Psoas muscle (tissue), 8 donors: ENCODE results near the gene EIPR1. TPM values are rescaled to one million over a fixed set of nuclear protein-coding genes. Genes with fewer than 3 reads are reported as not detected.
"Not testable (repeated sequence)": the region's sequence is repeated elsewhere in the genome, so short reads cannot be mapped to it uniquely, and the experiment has no call there.

Experiments used
- ATAC-seq, 4 donors: fragments of 200-7000 bp; cut with Tn5 transposase; one replicate each; pipeline ENCODE4 v1.9.1; 2020; ENCODE audit warnings: moderate library complexity in 3 of 4, mild to moderate bottlenecking in 2 of 4
- DNase-seq, 2 donors: peaks; one replicate each; pipeline ENCODE4 v3.0.0-alpha.2; 2020
- H3K27ac ChIP-seq: fragments of 200-600 bp; one replicate; pipeline ENCODE4 v1.8.0; 2022
- H3K27me3 ChIP-seq, 3 donors: fragments of 200-600 bp in 1 of 3; one replicate each; pipeline versions ENCODE4 v1.6.1 to v1.8.0; 2013 to 2022; ENCODE audit warnings: low read length in 2 of 3, mild to moderate bottlenecking in 2 of 3, moderate library complexity in 1 of 3; ENCODE audit not compliant: insufficient read depth in 3 of 3
- H3K36me3 ChIP-seq, 2 donors: fragments of 200-600 bp in 1 of 2; one replicate each; pipeline versions ENCODE4 v1.6.1 to v1.8.0; 2013 to 2022; ENCODE audit warnings: low read depth in 1 of 2, mild to moderate bottlenecking in 1 of 2, moderate library complexity in 1 of 2; ENCODE audit not compliant: insufficient read depth in 1 of 2
- H3K4me1 ChIP-seq: fragments of 200-600 bp; one replicate; pipeline ENCODE4 v1.8.0; 2022
- H3K4me3 ChIP-seq: fragments of 200-600 bp; one replicate; pipeline ENCODE4 v1.8.0; 2022; ENCODE audit warnings: mild to moderate bottlenecking
- H3K9me3 ChIP-seq: fragments of 200-600 bp; one replicate; pipeline ENCODE4 v1.8.0; 2022
- WGBS, 3 donors: extraction: QIAGEN DNeasy Blood & Tissue Kit; methylation state at CpG; one replicate each; pipeline versions ENCODE4 v1.1.6 to v1.1.7; 2013; 5-methylcytosine and 5-hydroxymethylcytosine counted together
- intact Hi-C, 2 donors: fragments of 100-400 bp; cut with DNase I; formaldehyde crosslinking; loops; one replicate each; pipeline versions ENCODE4 v1.11.0 to v1.14.2; 2022
- polyA plus RNA-seq, 3 donors: library from polyadenylated mRNA; stranded (reverse); fragments of 200-250 nt; gene quantifications; one replicate each; pipeline ENCODE4 v1.2.3, GENCODE V29; 2013
- total RNA-seq, 4 donors: library from RNA; stranded (reverse); fragmentation: NEBNext Ultra II Directional in 2 of 4; extraction: Animal tissue kit (Norgen Biotek cat#: 25700) in 2 of 4; gene quantifications; one replicate each; pipeline versions ENCODE4 v1.2.1 to v1.2.4, GENCODE V29; 2021 to 2023
- TF ChIP-seq, protein P1 (sequence below): fragments of 200-600 bp; IDR thresholded peaks from one replicate; pipeline ENCODE4 v1.8.0; 2022; ENCODE audit warnings: antibody characterized with exemption
- donor health status: healthy with polysubstance abuse.
- donor health status: DM: no; HTN: no; CAD: no; lungs with moderate emphysema.
- donor health status: Bipolar disorder and iron deficiency.
- donor health status: healthy.
- donor health status: DM: yes; HTN: yes; CAD: no.
- donor health status: DM: no; HTN: no; CAD: no.
- donor health status: DM: no; HTN: no; CAD: no.
- donor health status: DM: yes; HTN: yes; CAD: no.

Gene EIPR1
- total and polyA plus RNA-seq, 7 donors: 9.7 to 42.1 (median 12.5) TPM

DNA sequence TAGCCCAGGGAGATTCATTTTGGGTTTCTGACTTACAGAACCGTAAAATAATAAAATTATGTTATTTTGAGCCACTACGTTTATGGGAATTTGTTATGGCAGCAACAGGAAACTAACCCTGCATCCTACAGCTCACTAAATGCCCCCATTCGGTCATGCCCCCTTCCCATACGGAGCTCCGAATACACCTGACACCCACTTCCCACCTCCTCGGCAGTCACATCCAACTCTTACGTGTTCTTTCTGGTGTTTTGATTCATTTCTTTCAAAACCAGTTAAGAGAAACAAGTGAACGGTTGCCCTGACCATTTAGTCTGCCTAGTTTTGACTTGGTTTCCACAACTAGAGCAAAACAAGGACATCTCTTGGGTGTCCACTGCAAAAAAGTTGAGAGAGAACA lies 19.7 kb downstream of the EIPR1 start:
- DNase-seq (no peak), ATAC-seq (no peak)
- TF ChIP-seq, protein P1, sequence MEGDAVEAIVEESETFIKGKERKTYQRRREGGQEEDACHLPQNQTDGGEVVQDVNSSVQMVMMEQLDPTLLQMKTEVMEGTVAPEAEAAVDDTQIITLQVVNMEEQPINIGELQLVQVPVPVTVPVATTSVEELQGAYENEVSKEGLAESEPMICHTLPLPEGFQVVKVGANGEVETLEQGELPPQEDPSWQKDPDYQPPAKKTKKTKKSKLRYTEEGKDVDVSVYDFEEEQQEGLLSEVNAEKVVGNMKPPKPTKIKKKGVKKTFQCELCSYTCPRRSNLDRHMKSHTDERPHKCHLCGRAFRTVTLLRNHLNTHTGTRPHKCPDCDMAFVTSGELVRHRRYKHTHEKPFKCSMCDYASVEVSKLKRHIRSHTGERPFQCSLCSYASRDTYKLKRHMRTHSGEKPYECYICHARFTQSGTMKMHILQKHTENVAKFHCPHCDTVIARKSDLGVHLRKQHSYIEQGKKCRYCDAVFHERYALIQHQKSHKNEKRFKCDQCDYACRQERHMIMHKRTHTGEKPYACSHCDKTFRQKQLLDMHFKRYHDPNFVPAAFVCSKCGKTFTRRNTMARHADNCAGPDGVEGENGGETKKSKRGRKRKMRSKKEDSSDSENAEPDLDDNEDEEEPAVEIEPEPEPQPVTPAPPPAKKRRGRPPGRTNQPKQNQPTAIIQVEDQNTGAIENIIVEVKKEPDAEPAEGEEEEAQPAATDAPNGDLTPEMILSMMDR: no peak
- WGBS, 3 donors: 84 to 94% (median 89%) methylated on average over 8 of the region's 8 CpGs
- H3K4me1 ChIP-seq: no peaks in the 10 kb centered on the region
- H3K9me3 ChIP-seq: no peaks in the 10 kb centered on the region
- H3K36me3 ChIP-seq: peaks cover 0 to 10% of the 10 kb centered on the region in 2 donors
- H3K27ac ChIP-seq: no peak overlapping the region
- no peak overlapping the region for H3K4me3 ChIP-seq
- H3K27me3 ChIP-seq: no peaks in the 10 kb centered on the region
- intact Hi-C loops: no loop called here

DNA sequence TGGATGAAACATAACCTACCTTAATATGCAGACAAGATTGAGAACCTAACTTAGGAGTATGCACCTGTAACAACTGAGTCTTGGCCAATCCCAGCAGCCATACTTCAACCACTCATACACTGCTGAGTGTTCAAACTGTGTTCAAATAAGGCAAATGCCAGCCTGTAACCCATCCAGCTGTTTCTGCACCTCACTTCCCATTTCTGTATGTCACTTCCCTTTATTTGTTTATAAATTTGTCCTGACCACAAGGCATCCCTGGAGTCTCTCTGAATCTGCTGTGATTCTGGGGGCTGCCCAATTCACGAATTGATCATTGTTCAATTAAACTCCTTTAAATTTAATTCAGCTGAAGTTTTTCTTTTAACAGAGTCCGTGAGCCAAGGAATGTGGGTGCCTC lies 20.2 kb downstream of the EIPR1 start:
- H3K27me3 ChIP-seq, H3K4me1 ChIP-seq, H3K9me3 ChIP-seq, H3K27ac ChIP-seq, DNase-seq, ATAC-seq, H3K4me3 ChIP-seq, intact Hi-C loops: not testable (repeated sequence)
- 85 to 90% (median 90%) methylated on average over 2 of the region's 2 CpGs for WGBS, 3 donors
- peaks cover 0 to 13% of the 10 kb centered on the region in 2 donors for H3K36me3 ChIP-seq

DNA sequence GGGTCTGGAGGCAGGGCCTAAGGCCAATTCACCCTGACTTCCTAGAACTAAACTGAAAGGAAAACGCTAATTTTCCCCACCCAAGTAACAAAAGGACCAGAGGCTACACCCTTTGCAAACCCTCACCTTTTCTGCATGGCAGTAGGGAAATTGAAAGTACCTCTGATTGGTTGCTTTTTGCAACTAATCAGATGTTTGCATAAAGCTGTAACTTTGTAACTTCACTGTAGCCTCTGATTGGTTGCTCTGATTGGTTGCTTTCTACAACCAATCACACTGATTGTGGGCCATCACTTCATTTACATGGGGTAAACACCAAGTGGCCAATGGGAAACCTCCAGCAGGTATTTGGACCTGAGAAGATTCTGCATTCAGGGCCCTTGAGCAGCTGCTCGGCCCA lies 20.8 kb downstream of the EIPR1 start:
- ATAC-seq (no peak), DNase-seq (no peak)
- Histone ChIP-seq H3K36me3 (peaks cover 0 to 13% of the 10 kb centered on the region in 2 donors), H3K9me3 (no peaks in the 10 kb centered on the region), H3K27ac (no peak overlapping the region), H3K4me3 (no peak overlapping the region), H3K4me1 (no peaks in the 10 kb centered on the region), H3K27me3 (no peaks in the 10 kb centered on the region)
- intact Hi-C loops: no loop called here
- WGBS, 3 donors: 63 to 75% (median 70%) methylated on average over 2 of the region's 2 CpGs
- TF ChIP-seq, protein P1: no peak

DNA sequence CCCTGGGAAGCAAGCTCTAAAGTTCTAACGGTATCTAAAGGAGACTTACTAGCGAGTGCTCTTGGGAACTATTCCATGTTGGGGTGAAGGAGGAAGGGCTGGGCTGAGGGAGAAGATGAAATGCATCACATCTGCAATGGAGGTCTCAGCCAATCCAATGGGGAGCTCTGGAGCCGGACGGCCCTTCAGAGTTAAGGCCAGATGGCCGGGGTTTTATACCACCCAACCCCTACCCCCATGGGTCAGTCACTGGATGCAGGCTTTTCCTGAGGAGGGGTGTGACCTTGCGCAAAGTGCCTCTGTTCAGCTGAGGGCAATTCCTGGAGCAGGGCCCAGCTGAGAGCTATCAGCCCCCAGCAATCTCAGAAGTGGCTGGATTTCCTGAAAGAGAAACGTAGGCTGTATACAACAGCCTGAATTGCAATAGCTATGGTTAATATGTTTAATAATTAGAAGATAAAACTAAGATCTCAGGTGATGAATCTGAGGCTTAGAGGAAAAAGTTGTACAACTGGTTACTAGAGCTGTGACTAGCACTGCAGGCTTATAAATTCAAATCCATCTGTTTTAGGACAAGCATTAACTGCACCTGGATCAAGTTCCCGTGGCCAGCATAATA lies 21.6 kb downstream of the EIPR1 start:
- Histone ChIP-seq H3K4me1 (no peaks in the 10 kb centered on the region), H3K36me3 (peaks cover 0 to 13% of the 10 kb centered on the region in 2 donors), H3K27me3 (no peaks in the 10 kb centered on the region), H3K9me3 (no peaks in the 10 kb centered on the region), H3K27ac (no peak overlapping the region), H3K4me3 (no peak overlapping the region)
- ATAC-seq (no peak), DNase-seq (no peak)
- 74 to 81% (median 80%) methylated on average over 8 of the region's 8 CpGs for WGBS, 3 donors
- intact Hi-C loops: no loop called here
- TF ChIP-seq, protein P1: no peak

DNA sequence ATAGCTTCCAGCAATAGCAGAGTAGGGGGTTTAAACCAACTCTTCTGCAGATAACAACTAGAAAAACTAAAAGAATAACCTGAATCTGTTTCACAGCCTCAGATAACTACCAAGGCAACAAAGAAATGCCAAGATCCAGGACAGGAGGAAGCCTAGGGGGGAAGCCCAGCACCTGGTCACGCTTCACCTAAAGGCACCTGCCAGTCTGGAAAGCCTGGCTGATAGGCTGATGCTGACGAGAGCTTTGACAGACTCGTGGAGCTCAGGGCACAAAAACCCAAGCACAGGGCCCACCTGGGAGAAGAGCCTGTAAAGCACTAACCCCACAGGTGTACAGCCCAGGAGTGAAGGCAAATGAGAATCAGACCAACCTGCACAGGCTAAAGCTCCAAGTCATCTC lies 22.6 kb downstream of the EIPR1 start:
- no peaks in the 10 kb centered on the region for H3K9me3 ChIP-seq
- TF ChIP-seq, protein P1: no peak
- no peak for DNase-seq
- no peak for ATAC-seq
- no peak overlapping the region for H3K27ac ChIP-seq
- H3K27me3 ChIP-seq: no peaks in the 10 kb centered on the region
- WGBS, 3 donors: 92 to 93% (median 93%) methylated on average over 3 of the region's 3 CpGs
- no peaks in the 10 kb centered on the region for H3K4me1 ChIP-seq
- peaks cover 0 to 13% of the 10 kb centered on the region in 2 donors for H3K36me3 ChIP-seq
- intact Hi-C loops: no loop called here
- H3K4me3 ChIP-seq: no peak overlapping the region
